ENCODE data around the gene MLPH.

GRCh38 chr2:237458519-237458918 is 28.5 kb upstream of the MLPH start:
- TF ChIP-seq ZNF142 (CRISPR knock-in tag; IDR thresholded peaks at IDR 0.05) (no peak), JUN (CRISPR knock-in tag; IDR thresholded peaks at IDR 0.05) (no peak), TIGD3 (CRISPR knock-in tag; IDR thresholded peaks at IDR 0.05; ENCODE audit: borderline replicate concordance) (no peak), PHF8 (CRISPR knock-in tag; IDR thresholded peaks at IDR 0.05) (no peak), HDAC2 (CRISPR knock-in tag; IDR thresholded peaks at IDR 0.05) (no peak), POLR2A (IDR thresholded peaks at IDR 0.05; ENCODE audit: insufficient read depth in 1 of 2, low read depth in 2 of 2, low read length in 2 of 2) (no peak), ARNT (IDR thresholded peaks at IDR 0.05) (no peak), ZBTB1 (CRISPR knock-in tag; IDR thresholded peaks at IDR 0.05; ENCODE audit: borderline replicate concordance) (no peak), PAWR (CRISPR knock-in tag; IDR thresholded peaks at IDR 0.05; ENCODE audit: borderline replicate concordance) (no peak), RAD21 (CRISPR knock-in tag; IDR thresholded peaks at IDR 0.05) (no peak), TBP (CRISPR knock-in tag; IDR thresholded peaks at IDR 0.05) (no peak)
